Karpas-422 (cell line): ENCODE results near the gene CTDNEP1. TPM values are rescaled to one million over a fixed set of nuclear protein-coding genes. Genes with fewer than 3 reads are reported as not detected.

ENCODE experiments used
- DNase-seq: peaks from one replicate; pipeline ENCODE4 v3.0.0-alpha.2; 2015
- H2AFZ ChIP-seq: fragments of 200-600 bp; sonication (generic); 2 replicates; pipeline ENCODE4 v1.6.1; 2014; ENCODE audit warnings: antibody characterized with exemption, low read length, mixed read lengths
- H3K27ac ChIP-seq: fragments of 200-600 bp; sonication (generic); 2 replicates; pipeline ENCODE4 v1.5.1; 2014; ENCODE audit warnings: mild to moderate bottlenecking, low read length, moderate library complexity
- H3K27me3 ChIP-seq: fragments of 200-600 bp; sonication (generic); 2 replicates; pipeline ENCODE4 v1.6.1; 2014; ENCODE audit warnings: low read length, mixed read lengths
- H3K36me3 ChIP-seq: fragments of 200-600 bp; sonication (generic); 2 replicates; pipeline ENCODE4 v1.6.1; 2014; ENCODE audit warnings: low read length, mixed read lengths; ENCODE audit not compliant: insufficient read depth
- H3K4me1 ChIP-seq: fragments of 200-600 bp; sonication (generic); 2 replicates; pipeline ENCODE4 v1.6.1; 2014; ENCODE audit warnings: mild to moderate bottlenecking, low read length, mixed read lengths
- H3K4me2 ChIP-seq: fragments of 200-600 bp; sonication (generic); 2 replicates; pipeline ENCODE4 v1.6.1; 2014; ENCODE audit warnings: low read length, low read depth, mild to moderate bottlenecking; ENCODE audit not compliant: poor library complexity, severe bottlenecking
- H3K4me3 ChIP-seq: fragments of 200-600 bp; sonication (generic); 2 replicates; pipeline ENCODE4 v1.5.1; 2014; ENCODE audit warnings: mild to moderate bottlenecking, antibody characterized with exemption, low read length, mixed read lengths
- H3K79me2 ChIP-seq: fragments of 200-600 bp; sonication (generic); 2 replicates; pipeline ENCODE4 v1.6.1; 2014; ENCODE audit warnings: mild to moderate bottlenecking, low read length, mixed read lengths
- H3K9ac ChIP-seq: fragments of 200-600 bp; sonication (generic); 2 replicates; pipeline ENCODE4 v1.6.0; 2014; ENCODE audit warnings: low read length
- H3K9me2 ChIP-seq: fragments of 200-600 bp; sonication (generic), shearing (Covaris generic); replicated peaks from 2 replicates; pipeline ENCODE4 v1.6.0; 2014; ENCODE audit warnings: mild to moderate bottlenecking, low read length, moderate library complexity; ENCODE audit not compliant: insufficient read depth
- H3K9me3 ChIP-seq: fragments of 300-700, 200-600 bp; sonication (generic); 2 replicates; pipeline ENCODE4 v1.6.1; 2014; ENCODE audit warnings: low read length, mixed read lengths
- H4K20me1 ChIP-seq: fragments of 200-600 bp; sonication (generic); 2 replicates; pipeline ENCODE4 v1.6.1; 2014; ENCODE audit warnings: mild to moderate bottlenecking, antibody characterized with exemption, low read length, low read depth; ENCODE audit not compliant: insufficient read depth
- total RNA-seq: library from RNA; depleted of rRNA; stranded (reverse); fragments of >200 nt; shearing (Covaris generic); gene quantifications from 2 replicates; pipeline ENCODE4 v1.2.3, GENCODE V29; 2014; ENCODE audit warnings: low replicate concordance

The CTDNEP1 gene
- total RNA-seq, 1 experiment from 2014 or later, result 52.6 TPM

DNA sequence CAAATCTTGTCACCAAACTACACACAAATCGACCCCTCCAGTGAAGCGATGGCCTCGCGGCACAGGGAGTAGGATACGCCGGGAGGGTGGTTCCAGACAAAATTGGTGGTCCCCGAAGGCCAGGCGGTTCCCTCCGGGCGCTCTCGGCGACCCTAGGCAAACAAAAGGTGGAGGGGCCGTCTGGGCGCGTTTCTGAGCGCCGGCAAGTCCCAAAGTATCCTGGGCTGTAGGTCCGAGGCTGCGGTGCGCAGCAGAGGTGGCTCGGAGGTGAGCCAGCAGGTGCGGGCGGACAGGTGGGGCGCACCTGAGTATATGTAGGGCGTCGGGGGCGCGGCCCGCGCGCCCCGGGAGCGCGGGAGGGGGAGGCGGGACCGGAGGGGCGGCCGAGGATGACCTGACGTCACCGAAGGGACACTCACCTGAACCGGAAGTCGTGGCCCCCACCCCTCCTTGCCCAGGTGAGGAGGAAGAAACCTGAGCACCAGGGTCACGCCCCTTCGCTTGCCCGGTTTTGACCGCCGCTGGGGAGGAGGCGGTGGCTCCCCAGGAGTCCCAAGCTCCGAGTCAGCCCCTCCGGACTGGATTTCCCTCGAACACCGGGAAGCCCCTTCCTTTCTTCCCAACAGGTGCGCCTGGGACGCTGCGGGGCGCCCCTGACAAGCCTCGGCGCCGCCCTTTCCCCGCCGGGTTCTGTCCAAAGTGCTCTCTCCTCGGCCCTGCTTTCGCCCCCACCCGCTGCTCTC lies 10.8 kb upstream of the CTDNEP1 start, which contains the start of gene CLDN7:
CLDN7 (minus strand) TSS at position 287 of the 743 bp plus-strand sequence. CDS start 435 bp downstream, outside the sequence.
- no peak within 1 kb of the TSS for H3K9ac ChIP-seq
- H3K4me3 ChIP-seq, result no peak within 1 kb of the TSS
- H3K27ac ChIP-seq, result no peak within 1 kb of the TSS
- H2AFZ ChIP-seq, result no peak within 1 kb of the TSS
- no peaks in the 10 kb centered on the region for H3K79me2 ChIP-seq
- no peaks in the 10 kb centered on the region for H3K9me2 ChIP-seq
- no peaks in the 10 kb centered on the region for H3K9me3 ChIP-seq
- no peaks in the 10 kb centered on the region for H4K20me1 ChIP-seq
- H3K4me1 ChIP-seq, result no peaks in the 10 kb centered on the region
- no peaks in the 10 kb centered on the region for H3K36me3 ChIP-seq
- no peaks in the 10 kb centered on the region for H3K27me3 ChIP-seq
- no peak for DNase-seq
- H3K4me2 ChIP-seq, result no peak within 1 kb of the TSS

- Histone ChIP-seq H3K27me3 (no peaks in the 10 kb centered on the region), H3K79me2 (no peaks in the 10 kb centered on the region), H3K4me1 (no peaks in the 10 kb centered on the region), H3K9me2 (no peaks in the 10 kb centered on the region), H2AFZ (no peak overlapping the region), H3K9me3 (no peaks in the 10 kb centered on the region), H3K9ac (no peak overlapping the region), H3K27ac (no peak overlapping the region), H3K4me3 (no peak overlapping the region), H3K4me2 (no peak overlapping the region), H4K20me1 (no peaks in the 10 kb centered on the region), H3K36me3 (peaks cover 3% of the 10 kb centered on the region; the same call in 1 of the 2 replicates)
- no peak for DNase-seq
Observed at GRCh38 chr17:7261379-7262191, 10.1 kb upstream of the CTDNEP1 start.

DNA sequence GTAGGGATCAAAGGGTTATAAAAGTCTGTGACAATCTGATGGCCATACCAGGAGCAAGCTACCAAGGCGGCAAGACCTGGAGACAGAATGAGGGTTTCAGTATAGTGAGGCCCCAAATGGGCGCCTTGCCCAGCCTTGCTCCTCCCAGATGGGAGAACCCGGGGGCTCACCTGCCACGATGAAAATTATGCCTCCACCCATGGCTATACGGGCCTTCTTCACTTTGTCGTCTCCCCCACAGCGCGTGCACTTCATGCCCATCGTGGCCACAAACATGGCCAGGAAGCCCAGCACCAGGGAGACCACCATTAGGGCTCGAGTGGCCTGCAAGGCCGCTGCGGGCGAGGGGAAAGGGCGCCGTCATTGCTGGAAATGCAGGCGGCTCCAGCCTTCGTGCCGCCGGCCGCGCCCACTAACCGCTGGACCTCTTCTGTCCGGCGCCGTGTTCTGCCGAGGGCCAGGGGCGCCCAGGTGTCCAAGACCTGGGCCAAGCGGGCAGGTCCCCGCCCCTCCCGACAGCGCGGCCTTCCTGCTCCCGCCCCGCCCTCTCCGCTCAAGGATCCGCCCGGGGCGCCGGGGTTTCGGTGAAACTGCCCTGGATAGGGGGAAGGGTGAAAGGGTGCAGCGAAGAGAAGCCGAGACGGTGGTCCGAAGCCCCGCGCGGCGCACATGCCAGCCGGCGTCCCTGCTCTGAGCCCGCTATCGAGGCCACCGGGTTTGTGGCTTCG lies 9.3 kb upstream of the CTDNEP1 start:
- no peaks in the 10 kb centered on the region for H3K27me3 ChIP-seq
- H3K9me3 ChIP-seq, result no peaks in the 10 kb centered on the region
- H3K9me2 ChIP-seq, result no peaks in the 10 kb centered on the region
- no peak overlapping the region for H3K4me3 ChIP-seq
- H4K20me1 ChIP-seq, result no peaks in the 10 kb centered on the region
- no peak overlapping the region for H3K27ac ChIP-seq
- H3K79me2 ChIP-seq, result no peaks in the 10 kb centered on the region
- H2AFZ ChIP-seq, result no peak overlapping the region
- no peak overlapping the region for H3K4me2 ChIP-seq
- DNase-seq, result no peak
- H3K4me1 ChIP-seq, result no peaks in the 10 kb centered on the region
- peaks cover 6% of the 10 kb centered on the region; the same call in 1 of the 2 replicates for H3K36me3 ChIP-seq
- H3K9ac ChIP-seq, result no peak overlapping the region

DNA sequence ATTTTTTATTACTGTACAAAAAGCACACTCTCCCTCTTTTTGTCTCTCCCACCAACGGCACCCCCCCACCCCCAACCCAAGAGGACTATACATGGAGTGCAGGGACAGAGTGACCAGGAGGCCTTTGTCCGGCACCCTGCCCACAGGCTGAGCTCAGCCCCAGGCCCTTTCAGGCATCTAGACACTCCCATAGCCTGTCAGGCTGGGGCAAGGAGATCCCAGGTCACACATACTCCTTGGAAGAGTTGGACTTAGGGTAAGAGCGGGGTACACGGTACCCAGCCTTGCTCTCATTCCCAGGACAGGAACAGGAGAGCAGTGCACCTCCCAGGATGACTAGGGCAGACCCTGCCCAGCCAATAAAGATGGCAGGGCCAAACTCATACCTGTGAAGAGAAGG lies 8.6 kb upstream of the CTDNEP1 start:
- no peak overlapping the region for H3K27ac ChIP-seq
- no peak overlapping the region for H3K4me2 ChIP-seq
- no peaks in the 10 kb centered on the region for H4K20me1 ChIP-seq
- H3K36me3 ChIP-seq, result peaks cover 9% of the 10 kb centered on the region; the same call in 1 of the 2 replicates
- no peaks in the 10 kb centered on the region for H3K27me3 ChIP-seq
- no peaks in the 10 kb centered on the region for H3K4me1 ChIP-seq
- H3K4me3 ChIP-seq, result no peak overlapping the region
- H2AFZ ChIP-seq, result no peak overlapping the region
- H3K9me3 ChIP-seq, result no peaks in the 10 kb centered on the region
- DNase-seq, result no peak
- H3K79me2 ChIP-seq, result no peaks in the 10 kb centered on the region
- H3K9ac ChIP-seq, result no peak overlapping the region
- no peaks in the 10 kb centered on the region for H3K9me2 ChIP-seq

GRCh38 chr17:7259555-7259889 lies 8.0 kb upstream of the CTDNEP1 start:
- H3K4me3 ChIP-seq, result no peak overlapping the region
- H3K36me3 ChIP-seq, result peaks cover 14% of the 10 kb centered on the region; the same call in 1 of the 2 replicates
- no peak overlapping the region for H3K4me2 ChIP-seq
- H3K9me2 ChIP-seq, result no peaks in the 10 kb centered on the region
- no peaks in the 10 kb centered on the region for H4K20me1 ChIP-seq
- H3K27ac ChIP-seq, result no peak overlapping the region
- no peaks in the 10 kb centered on the region for H3K4me1 ChIP-seq
- DNase-seq, result no peak
- H3K27me3 ChIP-seq, result no peaks in the 10 kb centered on the region
- no peak overlapping the region for H3K9ac ChIP-seq
- no peaks in the 10 kb centered on the region for H3K9me3 ChIP-seq
- H2AFZ ChIP-seq, result no peak overlapping the region
- peaks cover 2% of the 10 kb centered on the region; the same call in 1 of the 2 replicates for H3K79me2 ChIP-seq

- H3K9ac ChIP-seq, result no peak overlapping the region
- no peaks in the 10 kb centered on the region for H3K4me1 ChIP-seq
- DNase-seq, result no peak
- H3K27ac ChIP-seq, result no peak overlapping the region
- peaks cover 8% of the 10 kb centered on the region for H3K79me2 ChIP-seq
- no peak overlapping the region for H2AFZ ChIP-seq
- no peaks in the 10 kb centered on the region for H3K9me2 ChIP-seq
- no peak overlapping the region for H3K4me3 ChIP-seq
- H3K36me3 ChIP-seq, result peaks cover 19% of the 10 kb centered on the region; the same call in 1 of the 2 replicates
- no peak overlapping the region for H3K4me2 ChIP-seq
- H3K27me3 ChIP-seq, result no peaks in the 10 kb centered on the region
- H4K20me1 ChIP-seq, result no peaks in the 10 kb centered on the region
- no peaks in the 10 kb centered on the region for H3K9me3 ChIP-seq
Observed at GRCh38 chr17:7258731-7259554, 7.4 kb upstream of the CTDNEP1 start.

DNA sequence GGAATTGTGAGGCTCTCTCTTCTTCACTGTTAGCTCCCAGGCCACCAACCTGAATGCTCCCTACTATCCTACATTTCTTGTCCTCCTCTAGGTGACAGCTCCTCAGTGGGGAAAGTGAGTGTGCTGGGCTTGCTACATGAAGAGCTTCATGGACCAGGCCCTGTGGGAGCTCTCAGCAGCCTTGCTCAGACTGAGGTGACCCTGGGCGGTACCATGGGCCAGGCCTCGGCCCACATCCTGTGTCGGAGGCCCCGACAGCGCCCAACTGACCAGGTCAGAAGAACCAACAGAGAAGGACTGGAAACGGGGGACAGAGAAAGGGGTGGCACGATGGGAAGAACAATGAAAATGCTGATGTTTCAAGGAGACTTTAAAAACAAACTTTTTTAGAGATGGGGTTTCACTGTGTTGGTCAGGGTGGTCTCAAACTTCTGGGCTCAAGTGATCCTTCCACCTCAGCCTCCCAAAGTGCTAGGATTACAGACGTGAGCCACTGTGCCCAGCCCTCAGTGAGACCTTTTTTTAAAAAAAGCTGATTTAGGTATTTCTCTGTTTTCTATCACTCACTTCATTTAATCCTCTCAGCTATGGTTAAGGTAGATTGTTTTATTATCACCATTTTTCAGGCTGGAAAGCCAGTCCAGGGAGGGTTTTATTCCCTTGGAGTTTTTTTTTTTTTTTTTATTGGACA lies 5.4 kb upstream of the CTDNEP1 start:
- no peaks in the 10 kb centered on the region for H3K9me3 ChIP-seq
- H3K4me1 ChIP-seq, result peaks cover 8% of the 10 kb centered on the region
- no peak overlapping the region for H3K4me3 ChIP-seq
- H3K9me2 ChIP-seq, result no peaks in the 10 kb centered on the region
- H4K20me1 ChIP-seq, result no peaks in the 10 kb centered on the region
- no peaks in the 10 kb centered on the region for H3K27me3 ChIP-seq
- peaks cover 20% of the 10 kb centered on the region for H3K79me2 ChIP-seq
- no peak overlapping the region for H3K27ac ChIP-seq
- H2AFZ ChIP-seq, result no peak overlapping the region
- H3K9ac ChIP-seq, result no peak overlapping the region
- DNase-seq, result no peak
- no peak overlapping the region for H3K4me2 ChIP-seq
- H3K36me3 ChIP-seq, result peaks cover 19% of the 10 kb centered on the region; the same call in 1 of the 2 replicates
